GM15510 (cell line): Measurements from ENCODE around the gene ACSF3.

Experiments used
- POLR2A ChIP-seq: IDR thresholded peaks from 3 replicates; pipeline ENCODE4 v1.6.1; 2011; ENCODE audit warnings: borderline replicate concordance; ENCODE audit not compliant: insufficient read length; ENCODE audit errors: extremely low read depth

Gene ACSF3

DNA sequence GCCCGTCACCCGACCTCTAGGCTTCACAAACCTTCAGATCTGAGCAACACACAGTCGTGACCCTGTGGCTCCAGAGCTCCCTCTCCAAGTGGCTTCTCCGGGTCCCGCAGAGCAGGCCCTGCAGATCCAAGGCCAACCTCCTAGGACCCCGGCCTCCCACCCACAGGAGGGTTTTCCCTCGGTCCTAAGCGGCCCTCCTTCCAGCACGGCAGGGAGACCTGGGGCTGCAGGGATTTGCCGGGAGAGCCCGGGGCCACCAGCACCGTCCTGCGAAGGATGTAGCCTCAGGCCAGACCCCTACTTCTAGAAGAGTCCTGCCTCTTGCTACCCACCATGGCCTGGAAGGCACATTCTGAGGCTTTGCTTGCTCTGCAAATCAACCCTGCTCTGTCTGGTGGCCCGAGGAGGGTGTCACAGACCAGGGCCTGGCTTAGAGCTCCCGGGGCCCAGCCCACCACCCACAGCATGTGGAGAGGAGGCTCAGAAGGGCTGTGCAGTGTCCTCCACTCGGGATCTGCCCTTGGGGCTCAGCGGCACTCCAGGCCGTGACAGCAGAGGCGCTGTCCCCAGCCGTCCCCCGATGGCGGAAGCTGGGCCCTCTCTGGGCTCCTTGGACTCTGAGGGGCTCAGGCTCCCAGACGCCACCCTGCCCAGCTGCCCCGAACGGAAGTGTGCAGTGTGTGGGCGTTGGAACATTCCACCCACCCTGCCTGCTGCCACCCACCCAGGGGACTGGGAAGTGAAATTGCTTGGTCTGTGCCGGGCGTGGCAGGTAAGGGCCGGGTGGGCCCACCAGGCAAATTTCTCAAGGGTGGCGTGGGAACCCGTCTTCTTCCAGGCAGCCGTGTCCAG is 28.8 kb upstream of the ACSF3 start:
- TF ChIP-seq POLR2A: no peak

DNA sequence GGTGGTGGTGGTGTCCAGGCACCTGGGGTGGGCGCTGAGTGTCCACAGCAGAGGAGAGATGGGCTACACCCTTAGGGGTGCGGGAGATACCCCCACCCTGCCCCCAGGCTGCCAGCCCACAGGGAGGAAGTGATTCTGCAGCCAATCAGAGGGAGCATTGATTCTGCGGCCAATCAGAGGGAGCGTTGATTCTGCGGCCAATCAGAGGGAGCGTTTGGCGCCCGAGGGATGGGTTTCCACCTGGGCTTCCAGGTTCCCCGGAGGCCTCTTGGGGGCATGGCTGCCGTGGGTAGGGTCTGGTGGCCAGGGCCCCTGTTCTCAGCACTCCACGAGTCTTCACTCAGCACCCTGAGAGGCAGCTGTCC is 28.2 kb upstream of the ACSF3 start:
- TF ChIP-seq POLR2A: no peak

DNA sequence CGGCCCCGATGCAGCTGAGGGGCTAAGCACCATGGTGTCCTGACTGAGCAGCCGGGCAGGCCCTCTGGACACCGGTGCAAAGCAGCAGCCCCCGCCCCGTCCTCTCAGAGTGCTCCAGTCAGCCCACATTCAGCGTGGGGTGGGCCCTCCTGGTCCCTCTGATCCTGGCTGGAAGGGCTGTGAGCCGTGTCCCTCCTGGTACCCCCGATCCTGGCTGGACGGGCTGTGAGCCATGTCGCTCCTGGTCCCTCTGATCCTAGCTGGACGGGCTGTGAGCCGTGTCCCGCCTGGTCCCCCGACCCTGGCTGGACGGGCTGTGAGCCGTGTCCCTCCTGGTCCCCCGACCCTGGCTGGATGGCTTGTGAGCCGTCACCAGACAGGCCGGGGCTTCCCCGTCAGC is 26.9 kb upstream of the ACSF3 start:
- TF ChIP-seq POLR2A: no peak

DNA sequence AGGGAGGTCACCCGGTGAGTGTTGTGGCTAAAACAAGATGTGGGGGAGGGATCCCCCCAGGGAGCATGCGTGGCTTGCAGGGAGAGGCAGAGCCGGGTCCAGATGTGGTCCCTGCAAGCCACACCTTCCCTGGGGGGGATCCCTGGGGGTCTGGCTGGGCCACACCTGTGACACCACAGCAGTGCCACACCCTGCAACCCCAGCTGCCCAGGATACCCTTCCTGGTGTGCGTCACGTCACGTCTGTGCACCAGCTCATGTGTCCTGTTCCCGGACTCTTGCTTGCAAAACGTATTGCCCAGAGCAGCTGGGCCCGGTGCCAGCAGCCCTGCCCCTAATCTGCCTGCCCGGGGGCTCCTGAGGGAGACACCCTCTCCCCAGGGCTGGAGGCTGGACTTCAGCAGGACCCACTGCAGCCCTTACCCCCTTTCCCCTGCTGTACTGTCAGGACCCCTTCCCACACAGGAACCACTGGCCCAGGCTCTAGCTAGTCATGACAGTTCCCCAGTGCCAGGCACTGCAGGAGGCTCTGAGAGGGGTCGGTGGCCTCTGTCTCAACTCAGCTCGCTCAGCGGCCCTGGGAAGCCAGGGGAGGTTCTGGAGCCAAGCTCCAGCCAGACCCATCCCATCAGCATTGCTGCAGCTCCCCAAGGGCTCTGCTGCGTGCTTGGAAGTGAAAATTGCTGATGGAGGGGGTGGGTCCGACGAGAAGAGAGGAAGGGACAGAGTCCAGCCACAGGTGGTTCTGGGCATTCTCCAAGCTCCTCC is 25.8 kb upstream of the ACSF3 start:
- no peak for TF ChIP-seq POLR2A

DNA sequence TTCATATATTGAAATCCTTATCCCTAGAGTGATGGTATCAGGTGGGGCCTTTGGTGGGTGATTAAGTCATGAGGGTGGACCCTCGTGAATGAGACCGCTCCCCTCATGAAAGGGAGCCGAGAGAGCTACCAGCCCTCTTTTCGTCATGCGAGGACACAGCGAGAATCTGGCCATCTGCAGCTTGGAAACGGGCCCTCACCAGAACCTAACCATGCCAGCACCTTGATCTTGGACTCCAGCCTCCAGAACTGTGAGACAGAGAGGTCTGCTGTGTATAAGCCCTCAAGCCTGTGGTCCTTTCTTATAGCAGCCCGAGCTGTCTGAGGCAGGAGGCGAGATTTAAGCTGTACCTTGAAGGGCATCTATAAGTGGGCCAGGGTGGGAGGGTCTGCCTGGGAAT is 23.7 kb upstream of the ACSF3 start:
- TF ChIP-seq POLR2A: no peak

DNA sequence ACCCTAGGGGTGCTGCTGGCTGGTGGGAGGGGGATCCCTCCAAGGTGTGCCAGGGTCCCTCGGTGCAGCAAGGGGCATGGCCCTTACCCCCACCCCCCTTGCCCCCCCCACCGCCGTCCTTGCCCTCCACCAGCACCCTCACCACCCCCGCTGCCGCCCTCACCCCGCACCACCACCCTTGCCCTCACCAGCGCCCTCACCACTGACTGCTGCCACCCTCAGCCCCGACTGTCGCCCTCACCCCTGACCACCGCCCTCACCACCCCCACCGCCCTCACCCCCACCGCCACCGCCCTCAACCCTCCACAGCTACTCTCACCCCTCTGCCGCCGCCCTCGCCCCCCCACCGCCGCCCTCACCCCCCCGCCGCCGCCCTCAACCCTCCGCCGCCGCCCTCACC is 23.1 kb upstream of the ACSF3 start:
- TF ChIP-seq POLR2A: no peak

DNA sequence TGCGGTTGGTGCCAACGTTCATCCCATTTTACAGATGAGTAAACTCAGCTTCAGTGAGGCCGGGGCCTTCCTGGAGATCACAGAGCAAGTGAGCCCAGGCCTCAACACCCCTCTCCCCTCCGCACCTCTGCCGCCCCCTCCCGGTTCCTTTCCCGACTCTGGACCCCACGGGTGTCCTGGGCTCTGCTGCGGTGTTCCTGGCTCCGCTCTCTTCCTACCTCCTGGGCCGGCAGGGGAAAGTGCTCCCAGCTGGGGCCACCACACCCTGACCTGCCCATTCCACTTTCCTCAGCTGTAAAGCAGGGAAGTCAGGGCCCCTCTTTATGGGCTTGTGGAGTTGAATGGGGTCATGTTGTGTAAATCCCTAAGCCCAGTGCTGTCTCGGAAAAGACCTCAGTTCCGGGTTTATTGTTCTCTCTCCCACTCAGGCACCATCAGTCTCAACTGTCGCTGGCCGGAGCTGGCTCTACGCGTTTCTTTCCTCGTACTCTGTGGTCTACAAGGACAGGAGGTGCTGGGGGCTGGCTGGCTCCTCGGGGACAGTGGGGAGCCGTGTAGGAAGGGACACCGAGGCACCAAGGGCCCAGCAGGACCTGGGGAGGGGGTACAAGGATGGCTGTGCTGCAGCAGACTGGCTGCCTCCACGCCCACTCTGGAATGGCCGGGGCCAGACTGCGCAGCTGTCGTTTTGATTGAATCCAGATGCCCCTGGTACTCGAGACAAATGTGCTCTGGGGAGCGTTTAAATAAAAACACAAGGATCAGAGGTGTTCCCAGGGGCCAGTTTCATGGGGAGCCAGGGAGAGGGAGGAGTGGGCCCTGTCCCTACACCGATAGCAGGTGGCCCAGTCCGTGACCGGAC is 21.7 kb upstream of the ACSF3 start:
- no peak for TF ChIP-seq POLR2A

DNA sequence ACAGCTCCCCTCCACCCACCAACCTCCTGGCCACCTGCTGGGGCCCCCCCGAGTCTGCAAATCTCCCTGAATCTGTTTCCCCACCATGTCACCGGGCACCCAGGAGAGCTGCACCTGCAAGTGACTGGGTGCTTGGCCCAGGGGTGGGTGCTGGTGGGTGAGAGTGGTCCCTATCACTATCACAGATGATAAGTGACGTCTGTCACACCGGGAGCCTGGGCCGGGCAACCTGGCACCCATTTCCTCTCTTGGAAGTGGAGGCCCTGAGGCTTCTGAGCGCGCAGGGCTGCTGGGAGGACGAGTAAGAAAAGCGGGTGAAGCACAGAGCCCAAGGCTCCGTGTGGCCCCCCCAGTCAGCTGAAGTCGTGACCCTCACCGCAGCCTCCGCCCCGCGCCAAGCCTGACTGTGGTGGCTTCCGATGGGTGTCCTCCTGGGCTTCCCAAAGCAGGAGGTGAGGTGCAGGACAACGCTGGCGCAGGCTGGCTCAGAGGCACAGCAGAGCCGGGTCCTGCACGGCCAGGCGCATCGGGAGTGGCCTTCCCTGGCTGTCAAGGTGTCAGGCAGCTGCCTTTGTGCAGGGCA is 21.0 kb upstream of the ACSF3 start:
- no peak for TF ChIP-seq POLR2A

DNA sequence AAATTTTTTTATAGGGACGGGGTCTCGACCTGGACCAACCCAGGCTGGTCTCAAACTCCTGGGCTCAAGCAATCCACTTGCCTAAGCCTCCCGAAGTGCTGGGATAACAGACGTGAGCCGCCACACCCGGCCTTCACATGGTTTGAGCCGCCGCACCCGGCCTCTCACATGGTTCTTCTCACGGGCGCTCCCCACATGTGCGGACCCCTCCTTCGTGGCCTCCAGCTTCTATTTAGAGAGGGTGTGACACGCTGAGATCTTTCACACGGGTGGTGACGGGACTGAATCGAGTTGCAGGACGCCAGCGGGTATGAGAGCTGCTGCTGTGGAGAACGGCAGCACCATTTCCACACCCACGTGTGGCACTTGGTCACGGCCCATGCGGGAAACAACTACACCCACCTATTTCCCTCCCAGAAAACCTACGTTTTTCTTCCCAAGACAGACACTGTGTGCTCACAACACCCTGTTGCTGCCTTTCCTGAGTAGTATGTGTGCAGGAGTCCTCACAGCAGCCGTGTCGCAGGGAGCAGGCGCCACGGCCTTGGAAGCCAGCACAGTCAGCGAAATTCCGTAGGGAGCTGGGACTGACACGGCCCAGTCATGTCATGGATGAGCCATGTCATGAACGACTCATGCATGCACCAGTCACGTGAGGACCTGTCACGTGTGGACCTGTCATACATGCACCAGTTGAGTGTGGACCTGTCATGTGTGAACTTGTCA is 20.1 kb upstream of the ACSF3 start:
- TF ChIP-seq POLR2A: no peak

DNA sequence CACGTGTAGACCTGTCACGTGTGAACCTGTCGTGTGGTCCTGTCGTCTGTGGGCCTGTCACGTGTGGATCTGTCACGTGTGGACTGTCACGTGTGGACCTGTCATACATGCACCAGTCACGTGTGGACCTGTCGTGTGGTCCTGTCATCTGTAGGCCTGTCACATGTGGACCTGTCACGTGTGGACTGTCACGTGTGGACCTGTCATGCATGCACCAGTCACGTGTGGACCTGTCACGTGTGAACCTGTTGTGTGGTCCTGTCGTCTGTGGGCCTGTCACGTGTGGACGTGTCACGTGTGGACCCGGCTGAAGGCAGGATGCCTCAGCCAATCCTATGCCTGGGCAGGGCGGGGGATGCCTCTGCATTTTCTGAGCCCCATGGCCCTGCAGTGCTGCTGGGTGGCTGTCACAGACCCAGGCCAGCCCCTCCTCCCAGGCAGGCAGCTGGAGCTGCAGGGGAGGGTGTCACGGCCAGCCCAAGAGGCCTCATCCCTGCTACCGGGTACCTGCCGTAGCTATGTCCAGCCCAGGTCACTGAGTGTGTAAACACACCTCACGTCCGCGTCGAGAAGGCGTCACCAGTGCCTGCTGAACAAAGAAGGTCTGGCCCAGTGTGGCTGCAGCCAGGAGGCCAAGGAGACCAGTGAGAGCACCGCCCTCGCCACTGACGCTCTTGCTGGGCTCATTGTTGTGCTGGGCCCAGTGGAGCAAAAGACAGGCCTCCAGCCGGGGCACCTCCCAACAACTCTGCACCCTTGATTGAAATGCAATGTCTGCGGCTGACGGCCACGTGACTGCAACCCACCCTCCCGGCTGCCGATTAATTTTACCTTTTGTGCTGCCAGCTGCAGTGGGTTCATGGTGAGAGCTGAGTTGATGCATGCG is 18.6 kb upstream of the ACSF3 start:
- TF ChIP-seq POLR2A: no peak

DNA sequence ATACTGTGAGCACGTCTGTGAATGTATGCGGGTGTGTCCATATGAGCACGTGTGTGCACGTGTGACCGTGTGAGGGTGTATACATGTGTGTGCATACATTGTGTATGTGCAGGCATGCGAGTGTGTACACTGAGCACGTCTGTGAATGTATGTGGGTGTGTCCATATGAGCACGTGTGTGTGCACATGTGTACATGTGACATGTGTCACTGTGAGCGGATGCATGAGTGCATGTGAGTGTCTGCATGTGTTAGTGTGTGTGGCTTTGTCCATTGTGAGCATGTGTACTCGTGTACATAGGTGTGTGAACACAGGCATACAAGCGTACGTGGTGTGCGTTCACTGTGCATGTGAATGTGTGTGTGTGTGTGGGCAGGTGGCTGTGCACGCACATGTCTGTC is 17.5 kb upstream of the ACSF3 start:
- TF ChIP-seq POLR2A: no peak

DNA sequence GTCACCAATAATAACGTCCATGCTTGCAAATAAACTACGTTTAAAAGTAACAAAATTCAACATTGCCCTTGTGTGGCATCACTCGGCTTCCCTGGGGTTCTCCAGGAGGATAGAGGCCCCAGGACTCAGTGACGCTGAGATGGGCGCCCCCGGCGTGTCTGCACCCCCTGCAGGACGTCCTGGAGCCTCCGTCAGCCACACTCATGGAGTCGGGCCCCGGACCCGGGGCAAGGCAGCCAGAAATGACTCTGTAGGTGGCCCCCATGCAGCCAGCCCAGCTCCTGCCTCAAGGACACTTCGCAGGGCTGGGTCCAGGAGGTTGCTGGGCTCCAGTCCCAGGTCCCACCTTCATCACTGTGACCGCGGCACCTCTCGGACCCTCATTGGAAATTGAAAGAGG is 16.6 kb upstream of the ACSF3 start:
- no peak for TF ChIP-seq POLR2A

DNA sequence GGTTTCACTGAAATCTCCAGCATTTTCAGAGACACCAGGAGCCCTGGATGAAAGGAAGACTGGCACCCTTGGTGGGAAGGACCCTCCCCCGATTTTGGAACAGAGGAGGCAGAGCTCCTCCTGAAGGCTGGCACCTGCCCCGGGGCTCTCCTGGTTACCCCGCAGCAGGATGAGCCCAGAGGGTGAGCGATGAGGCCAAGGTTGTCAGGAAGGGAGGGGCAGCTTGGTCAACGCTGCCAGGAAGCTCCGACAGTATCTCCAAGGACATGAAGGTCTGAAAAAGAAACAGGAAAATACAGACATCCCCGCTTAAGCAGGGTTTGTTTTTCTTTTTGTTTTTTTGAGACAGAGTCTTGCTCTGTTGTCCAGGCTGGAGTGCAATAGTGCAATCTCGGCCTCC is 15.5 kb upstream of the ACSF3 start:
- TF ChIP-seq POLR2A: no peak
